ENCODE measurements around the gene PKDREJ. TPM values are rescaled to one million over a fixed set of nuclear protein-coding genes. Genes with fewer than 3 reads are reported as not detected.

The PKDREJ gene
- total RNA-seq, 1 experiment from 2014 or later = not detected

GRCh38 chr22:46240506-46240905, 22.6 kb downstream of the PKDREJ start:
- H3K4me2 ChIP-seq (ENCODE audit: low read length) = no peak overlapping the region
- POLR2A ChIA-PET = no interaction called here
- no peaks in the 10 kb centered on the region for H4K20me1 ChIP-seq (ENCODE audit: insufficient read depth)

GRCh38 chr22:46240073-46240472, 23.1 kb downstream of the PKDREJ start:
- CTCF ChIA-PET = no interaction called here
- BruUV-seq (replicated peaks) = no TSS peak
- no peak for DNase-seq (ENCODE audit: low read depth, low spot score)
- no peak for TF ChIP-seq CBX3 (IDR thresholded peaks at IDR 0.05; ENCODE audit: low read depth)
- TF ChIP-seq EGR1 (IDR thresholded peaks at IDR 0.05; ENCODE audit: low read depth) = no peak
- no peak for TF ChIP-seq EZH2phosphoT487 (IDR thresholded peaks at IDR 0.05; ENCODE audit: borderline replicate concordance)
- no peak for TF ChIP-seq POLR2A (IDR thresholded peaks at IDR 0.05; ENCODE audit: borderline replicate concordance, extremely low read depth, insufficient read depth, insufficient read length)
- TF ChIP-seq ZBTB33 (IDR thresholded peaks at IDR 0.05; ENCODE audit: extremely low read depth, insufficient replicate concordance, low read length) = no peak
- TF ChIP-seq TCF7L2 (IDR thresholded peaks at IDR 0.05; ENCODE audit: borderline replicate concordance, extremely low read depth, insufficient read depth, insufficient read length) = no peak
- TF ChIP-seq MAX (IDR thresholded peaks at IDR 0.05) = no peak
- TF ChIP-seq RAD21 (IDR thresholded peaks at IDR 0.05; ENCODE audit: low read depth) = no peak
- TF ChIP-seq POLR2AphosphoS5 (IDR thresholded peaks at IDR 0.05; ENCODE audit: low read depth, low read length) = no peak
- no peak for TF ChIP-seq REST (IDR thresholded peaks at IDR 0.05; ENCODE audit: low read depth)
- RAD21 ChIA-PET (ENCODE audit: low non-redundant PET in 1 of 2, low total read pairs in 2 of 2, uncharacterized antibody in 2 of 2, unreplicated experiment in 2 of 2) = no interaction called here
- Histone ChIP-seq H3K27ac (ENCODE audit: low read depth, low read length) (no peak overlapping the region), H2AFZ (ENCODE audit: low read depth, low read length, poor library complexity, severe bottlenecking) (no peak overlapping the region), H3K27me3 (ENCODE audit: insufficient read depth, low read length) (no peaks in the 10 kb centered on the region), H3K9ac (ENCODE audit: low read length) (no peak overlapping the region), H3K9me3 (ENCODE audit: control insufficient read depth in 1 of 2, insufficient read depth in 1 of 2, low read depth in 1 of 2, low read length in 2 of 2) (no peaks in the 10 kb centered on the region), H3K4me2 (ENCODE audit: low read length) (no peak overlapping the region), H3K79me2 (ENCODE audit: insufficient read depth, low read length) (no peaks in the 10 kb centered on the region), H3K9me2 (ENCODE audit: insufficient read depth) (no peaks in the 10 kb centered on the region), H3K36me3 (ENCODE audit: control insufficient read depth in 1 of 2, insufficient read depth in 2 of 2, low read length in 2 of 2) (peaks cover 0 to 2% of the 10 kb centered on the region in 2 experiments; a peak in 1 of 4 replicates), H3K4me3 (replicated peaks in 1 of 2; ENCODE audit: low read depth in 1 of 2, low read length in 2 of 2) (no peak overlapping the region), H3K4me1 (ENCODE audit: control insufficient read depth in 1 of 2, insufficient read depth in 2 of 2, low read length in 2 of 2) (no peaks in the 10 kb centered on the region), H4K20me1 (ENCODE audit: insufficient read depth) (no peaks in the 10 kb centered on the region)
- intact Hi-C loops (cut with micrococcal nuclease) = loop anchor here (10.0 kb wide), 1 partner anchor 85 kb away; the partner anchor contains the start of gene PPARA
- ATAC-seq = no peak
- POLR2A ChIA-PET = no interaction called here

More at GRCh38 chr22:46240506-46240905, 22.6 kb downstream of the PKDREJ start:
- RAD21 ChIA-PET (ENCODE audit: low non-redundant PET in 1 of 2, low total read pairs in 2 of 2, uncharacterized antibody in 2 of 2, unreplicated experiment in 2 of 2) = no interaction called here
- Histone ChIP-seq H3K27me3 (ENCODE audit: insufficient read depth, low read length) (no peaks in the 10 kb centered on the region), H3K4me1 (ENCODE audit: control insufficient read depth in 1 of 2, insufficient read depth in 2 of 2, low read length in 2 of 2) (no peaks in the 10 kb centered on the region), H3K9ac (ENCODE audit: low read length) (no peak overlapping the region), H3K79me2 (ENCODE audit: insufficient read depth, low read length) (no peaks in the 10 kb centered on the region), H3K4me3 (replicated peaks in 1 of 2; ENCODE audit: low read depth in 1 of 2, low read length in 2 of 2) (no peak overlapping the region), H3K27ac (ENCODE audit: low read depth, low read length) (no peak overlapping the region), H3K36me3 (ENCODE audit: control insufficient read depth in 1 of 2, insufficient read depth in 2 of 2, low read length in 2 of 2) (peaks cover 0 to 2% of the 10 kb centered on the region in 2 experiments; a peak in 1 of 4 replicates), H2AFZ (ENCODE audit: low read depth, low read length, poor library complexity, severe bottlenecking) (no peak overlapping the region), H3K9me3 (ENCODE audit: control insufficient read depth in 1 of 2, insufficient read depth in 1 of 2, low read depth in 1 of 2, low read length in 2 of 2) (no peaks in the 10 kb centered on the region), H3K9me2 (ENCODE audit: insufficient read depth) (no peaks in the 10 kb centered on the region)
- no peak for DNase-seq (ENCODE audit: low read depth, low spot score)
- no TSS peak for BruUV-seq (replicated peaks)
- TF ChIP-seq MAX (IDR thresholded peaks at IDR 0.05) = no peak
- intact Hi-C loops (cut with micrococcal nuclease) = loop anchor here (10.0 kb wide), 1 partner anchor 86 kb away; the partner anchor contains the start of gene PPARA
- no peak for ATAC-seq
- CTCF ChIA-PET = no interaction called here
